Tibial artery (tissue), 4 donors: Measurements from ENCODE around the gene FHL3.

Experiments used
- DNase-seq, 2 donors: peaks; one replicate each; pipeline ENCODE4 v3.0.0-alpha.2; 2019
- H3K27ac ChIP-seq, 2 donors: fragments of 200-600 bp; sonication (generic) in 1 of 2; 1 replicate in 1 of 2; 2 replicates in 1 of 2; pipeline ENCODE4 v1.5.1; 2018 to 2019; ENCODE audit warnings: mild to moderate bottlenecking in 1 of 2
- H3K27me3 ChIP-seq, 2 donors: fragments of 200-600 bp; sonication (generic) in 1 of 2; one replicate each; pipeline versions ENCODE4 v1.5.1 to v1.6.0; 2016 to 2019
- H3K36me3 ChIP-seq, 3 donors: fragments of 200-600 bp; sonication (generic) in 2 of 3; one replicate each; pipeline ENCODE4 v1.5.1; 2016 to 2019; ENCODE audit warnings: mild to moderate bottlenecking in 2 of 3
- H3K4me1 ChIP-seq, 4 donors: fragments of 200-600 bp; sonication (generic) in 2 of 4; 1 replicate in 3 of 4; 2 replicates in 1 of 4; pipeline ENCODE4 v1.5.1; 2016 to 2019
- H3K4me3 ChIP-seq, 2 donors: fragments of 200-600 bp; sonication (generic) in 1 of 2; 1 replicate in 1 of 2; 2 replicates in 1 of 2; pipeline ENCODE4 v1.5.1; 2018 to 2019; ENCODE audit warnings: mild to moderate bottlenecking in 2 of 2
- H3K9me3 ChIP-seq, 3 donors: fragments of 200-600 bp; sonication (generic) in 1 of 3; one replicate each; pipeline ENCODE4 v1.5.1; 2016 to 2019
- CTCF ChIP-seq, 2 experiments: fragments of 200-600 bp in 1 of 2; fragments of 450-650 bp in 1 of 2; IDR thresholded peaks; one replicate each; pipeline ENCODE4 v1.5.1; 2017 to 2019; ENCODE audit warnings: antibody characterized with exemption in 2 of 2, mild to moderate bottlenecking in 1 of 2, moderate library complexity in 1 of 2
- intact Hi-C: fragments of 100-400 bp; cut with DNase I; formaldehyde crosslinking; loops from one replicate; pipeline ENCODE4 v1.15.0; 2023; ENCODE audit warnings: low total_unique reads

The FHL3 gene

GRCh38 chr1:38005195-38006007 is at the start of gene FHL3:
Gene FHL3 (minus strand): TSS chr1:38005514. CDS start chr1:37999412, 6,102 bp downstream.
- Histone ChIP-seq H3K4me3 (peak within 1 kb of the TSS; percentile 76 to 91), H3K9me3 (no peaks in the 10 kb centered on the region), H3K4me1 (peaks cover 4 to 68% (median 50%) of the 10 kb centered on the region in 4 donors), H3K27ac (peak within 1 kb of the TSS; percentile 93 to 98), H3K27me3 (no peaks in the 10 kb centered on the region), H3K36me3 (no peaks in the 10 kb centered on the region)
- no peak for TF ChIP-seq CTCF (IDR thresholded peaks at IDR 0.05)
- intact Hi-C loops = no loop called here
- peak; percentile 45 to 85 for DNase-seq

- Histone ChIP-seq H3K36me3 (no peaks in the 10 kb centered on the region), H3K9me3 (no peaks in the 10 kb centered on the region), H3K4me1 (no peaks in the 10 kb centered on the region), H3K27me3 (peaks cover 0 to 13% of the 10 kb centered on the region in 2 donors), H3K27ac (no peak overlapping the region), H3K4me3 (no peak overlapping the region)
- TF ChIP-seq CTCF (IDR thresholded peaks at IDR 0.05) = no peak
- DNase-seq = no peak
- intact Hi-C loops = loop anchor here (10.0 kb wide), 1 partner anchor 81 kb away; no protein-coding TSS in a partner anchor
Observed at GRCh38 chr1:38053416-38054091, 48.2 kb upstream of the FHL3 start.

- Histone ChIP-seq H3K36me3 (no peaks in the 10 kb centered on the region), H3K4me3 (no peak overlapping the region), H3K4me1 (peaks cover 0 to 5% (median 2%) of the 10 kb centered on the region in 4 donors), H3K27me3 (peaks cover 0 to 13% of the 10 kb centered on the region in 2 donors), H3K27ac (no peak overlapping the region), H3K9me3 (no peaks in the 10 kb centered on the region)
- TF ChIP-seq CTCF (IDR thresholded peaks at IDR 0.05) = no peak
- intact Hi-C loops = loop anchor here (10.0 kb wide), 1 partner anchor 82 kb away; no protein-coding TSS in a partner anchor
- no peak for DNase-seq
Observed at GRCh38 chr1:38052750-38053415, 47.6 kb upstream of the FHL3 start.

GRCh38 chr1:38051079-38051543 is 45.8 kb upstream of the FHL3 start:
- H3K9me3 ChIP-seq = no peaks in the 10 kb centered on the region
- H3K27ac ChIP-seq = no peak overlapping the region
- no peak overlapping the region for H3K4me3 ChIP-seq
- TF ChIP-seq CTCF (IDR thresholded peaks at IDR 0.05) = no peak
- H3K36me3 ChIP-seq = no peaks in the 10 kb centered on the region
- intact Hi-C loops = loop anchor here (10.0 kb wide), 1 partner anchor 84 kb away; no protein-coding TSS in a partner anchor
- peaks cover 0 to 13% of the 10 kb centered on the region in 2 donors for H3K27me3 ChIP-seq
- peaks cover 0 to 18% (median 10%) of the 10 kb centered on the region in 4 donors for H3K4me1 ChIP-seq
- no peak for DNase-seq

- TF ChIP-seq CTCF (IDR thresholded peaks at IDR 0.05) = no peak
- Histone ChIP-seq H3K27me3 (peaks cover 0 to 17% of the 10 kb centered on the region in 2 donors), H3K36me3 (no peaks in the 10 kb centered on the region), H3K4me3 (no peak overlapping the region), H3K4me1 (peaks cover 0 to 24% (median 14%) of the 10 kb centered on the region in 4 donors), H3K27ac (no peak overlapping the region), H3K9me3 (no peaks in the 10 kb centered on the region)
- DNase-seq = no peak
- intact Hi-C loops = loop anchor here (10.0 kb wide), 1 partner anchor 84 kb away; no protein-coding TSS in a partner anchor
Observed at GRCh38 chr1:38050397-38051078, 45.2 kb upstream of the FHL3 start.
